Progenitor cell of endocrine pancreas (in vitro differentiated cells): ENCODE data around the gene KCNIP1. TPM values are rescaled to one million over a fixed set of nuclear protein-coding genes. Genes with fewer than 3 reads are reported as not detected.
"Not testable (repeated sequence)": the region's sequence is repeated elsewhere in the genome, so short reads cannot be mapped to it uniquely, and the experiment has no call there.

Experiments
- DNase-seq: peaks from one replicate; pipeline ENCODE4 v3.0.0; 2021; ENCODE audit warnings: low spot score; ENCODE audit not compliant: unreplicated experiment
- H3K27ac Mint-ChIP-seq: 2 replicates; pipeline ENCODE4 v1.8.0; 2021; ENCODE audit warnings: mild to moderate bottlenecking, moderate library complexity, mixed read lengths
- H3K27me3 Mint-ChIP-seq: 2 replicates; pipeline ENCODE4 v1.8.0; 2021; ENCODE audit warnings: mixed read lengths
- H3K36me3 Mint-ChIP-seq: 2 replicates; pipeline ENCODE4 v1.8.0; 2022; ENCODE audit warnings: mixed read lengths; ENCODE audit not compliant: insufficient read depth
- H3K4me1 Mint-ChIP-seq: 2 replicates; pipeline ENCODE4 v1.8.0; 2021; ENCODE audit warnings: low read depth, mixed read lengths
- H3K4me3 Mint-ChIP-seq: 2 replicates; pipeline ENCODE4 v1.8.0; 2021; ENCODE audit warnings: low read depth, mild to moderate bottlenecking, moderate library complexity, mixed read lengths
- H3K9me3 Mint-ChIP-seq: 2 replicates; pipeline ENCODE4 v1.8.0; 2021; ENCODE audit warnings: low read depth, mixed read lengths
- total RNA-seq: library from RNA; stranded (reverse); gene quantifications from 2 replicates; pipeline ENCODE4 v1.2.1, GENCODE V29; 2021
- TF ChIP-seq, protein P1 (sequence below): fragments of 200-600 bp; sonication (generic); IDR thresholded peaks from one replicate; pipeline ENCODE4 v1.5.0; 2021; ENCODE audit warnings: antibody characterized with exemption, mild to moderate bottlenecking; ENCODE audit not compliant: unreplicated experiment

The KCNIP1 gene
- total RNA-seq, 1 donor from 2014 or later, result 18.2 TPM

GRCh38 chr5:170752257-170753215, 248.7 kb downstream of the KCNIP1 start:
- H3K27ac Mint-ChIP-seq, result no peak overlapping the region
- H3K9me3 Mint-ChIP-seq, result no peaks in the 10 kb centered on the region
- peaks cover 42% of the 10 kb centered on the region for H3K4me1 Mint-ChIP-seq
- H3K36me3 Mint-ChIP-seq, result no peaks in the 10 kb centered on the region
- H3K4me3 Mint-ChIP-seq, result no peak overlapping the region
- H3K27me3 Mint-ChIP-seq, result peaks cover 15% of the 10 kb centered on the region
- TF ChIP-seq, protein P1, sequence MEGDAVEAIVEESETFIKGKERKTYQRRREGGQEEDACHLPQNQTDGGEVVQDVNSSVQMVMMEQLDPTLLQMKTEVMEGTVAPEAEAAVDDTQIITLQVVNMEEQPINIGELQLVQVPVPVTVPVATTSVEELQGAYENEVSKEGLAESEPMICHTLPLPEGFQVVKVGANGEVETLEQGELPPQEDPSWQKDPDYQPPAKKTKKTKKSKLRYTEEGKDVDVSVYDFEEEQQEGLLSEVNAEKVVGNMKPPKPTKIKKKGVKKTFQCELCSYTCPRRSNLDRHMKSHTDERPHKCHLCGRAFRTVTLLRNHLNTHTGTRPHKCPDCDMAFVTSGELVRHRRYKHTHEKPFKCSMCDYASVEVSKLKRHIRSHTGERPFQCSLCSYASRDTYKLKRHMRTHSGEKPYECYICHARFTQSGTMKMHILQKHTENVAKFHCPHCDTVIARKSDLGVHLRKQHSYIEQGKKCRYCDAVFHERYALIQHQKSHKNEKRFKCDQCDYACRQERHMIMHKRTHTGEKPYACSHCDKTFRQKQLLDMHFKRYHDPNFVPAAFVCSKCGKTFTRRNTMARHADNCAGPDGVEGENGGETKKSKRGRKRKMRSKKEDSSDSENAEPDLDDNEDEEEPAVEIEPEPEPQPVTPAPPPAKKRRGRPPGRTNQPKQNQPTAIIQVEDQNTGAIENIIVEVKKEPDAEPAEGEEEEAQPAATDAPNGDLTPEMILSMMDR, result no peak
- DNase-seq, result no peak

DNA sequence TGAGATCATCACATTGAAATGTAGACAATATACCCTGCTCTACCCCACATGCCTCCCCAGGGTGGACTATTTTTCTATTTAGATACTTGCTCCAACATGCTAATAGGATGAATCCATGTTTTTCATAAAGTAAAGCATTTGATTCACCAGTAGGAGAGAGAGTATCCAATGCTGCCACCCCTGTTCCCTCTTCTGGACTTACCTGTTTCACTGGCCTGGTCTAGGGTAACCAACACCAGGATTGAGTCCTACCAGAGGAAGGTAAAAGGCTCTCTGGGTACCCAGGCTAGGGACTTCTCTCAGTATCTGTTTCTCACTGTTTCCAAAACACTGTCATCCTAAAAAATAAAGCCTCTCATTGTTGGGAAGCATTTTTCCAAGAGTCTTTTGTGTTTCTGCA, 249.5 kb downstream of the KCNIP1 start:
- no peak for DNase-seq
- no peak overlapping the region for H3K27ac Mint-ChIP-seq
- H3K27me3 Mint-ChIP-seq, result peaks cover 9% of the 10 kb centered on the region

DNA sequence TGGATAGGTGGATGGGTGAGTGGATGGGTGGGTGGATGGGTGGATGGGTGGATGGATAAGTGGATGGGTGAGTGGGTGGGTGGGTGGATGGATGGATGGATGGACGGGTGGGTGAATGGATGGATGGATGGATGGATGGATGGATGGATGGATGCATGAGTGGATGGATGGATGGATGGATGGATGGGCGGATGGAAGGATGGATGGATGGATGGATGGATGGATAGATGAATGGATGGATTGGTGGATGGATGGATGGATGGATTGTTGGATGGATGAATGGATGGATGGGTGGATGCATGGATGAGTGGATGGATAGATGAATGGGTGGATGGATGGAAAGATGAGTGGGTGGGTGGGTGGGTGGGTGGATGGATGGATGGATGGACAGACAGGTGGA, 250.7 kb downstream of the KCNIP1 start:
- not testable (repeated sequence) for H3K27ac Mint-ChIP-seq, H3K4me3 Mint-ChIP-seq, H3K36me3 Mint-ChIP-seq, H3K27me3 Mint-ChIP-seq, H3K9me3 Mint-ChIP-seq, DNase-seq
- peaks cover 51% of the 10 kb centered on the region for H3K4me1 Mint-ChIP-seq

More for the DNA sequence above, 249.5 kb downstream of the KCNIP1 start:
- Mint-ChIP-seq H3K4me1 (peaks cover 48% of the 10 kb centered on the region), H3K9me3 (no peaks in the 10 kb centered on the region), H3K36me3 (no peaks in the 10 kb centered on the region), H3K4me3 (no peak overlapping the region)
- TF ChIP-seq, protein P1, result no peak

GRCh38 chr5:170755679-170756456, 252.0 kb downstream of the KCNIP1 start:
- Mint-ChIP-seq H3K27me3 (peaks cover 3% of the 10 kb centered on the region), H3K4me1 (peaks cover 41% of the 10 kb centered on the region), H3K27ac (peak overlapping the region; percentile 40), H3K4me3 (no peak overlapping the region), H3K36me3 (no peaks in the 10 kb centered on the region), H3K9me3 (peaks cover 3% of the 10 kb centered on the region)
- DNase-seq, result no peak
- TF ChIP-seq, protein P1, result no peak

- Mint-ChIP-seq H3K9me3 (peaks cover 3% of the 10 kb centered on the region), H3K27ac (peak overlapping the region; percentile 86), H3K27me3 (peaks cover 3% of the 10 kb centered on the region), H3K4me3 (no peak overlapping the region), H3K36me3 (no peaks in the 10 kb centered on the region), H3K4me1 (peaks cover 43% of the 10 kb centered on the region)
- TF ChIP-seq, protein P1, result no peak
- DNase-seq, result no peak
Measured at GRCh38 chr5:170756691-170757090, 252.9 kb downstream of the KCNIP1 start.
